Amniotic stem cell (primary cell): ENCODE data around the gene SMAD6.
"Not testable (repeated sequence)": the region's sequence is repeated elsewhere in the genome, so short reads cannot be mapped to it uniquely, and the experiment has no call there.

Source experiments
- DNase-seq: peaks from one replicate; lab custom pipeline; 2025; lab: John Stamatoyannopoulos, UW

The SMAD6 gene

DNA sequence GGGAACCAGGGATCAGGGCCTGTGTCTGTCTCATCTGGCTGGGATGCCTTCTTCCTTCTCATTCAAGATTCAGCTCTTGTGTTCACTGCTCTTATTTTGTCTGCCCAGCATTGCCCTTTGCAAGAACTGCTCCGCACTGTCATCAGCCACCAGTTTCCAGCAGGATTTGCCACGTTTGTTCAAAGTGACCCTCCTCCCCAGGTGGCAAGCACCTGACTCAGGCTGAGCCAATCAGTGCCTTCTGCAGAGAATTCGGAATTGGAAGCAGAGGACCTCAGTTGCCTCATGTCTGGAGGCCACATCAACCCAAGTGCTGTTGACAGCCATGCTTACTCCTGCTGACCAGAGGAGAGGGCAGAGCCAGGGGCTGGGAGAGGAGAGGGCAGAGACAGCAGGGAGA is 124.5 kb downstream of the SMAD6 start:
- DNase-seq: no peak

DNA sequence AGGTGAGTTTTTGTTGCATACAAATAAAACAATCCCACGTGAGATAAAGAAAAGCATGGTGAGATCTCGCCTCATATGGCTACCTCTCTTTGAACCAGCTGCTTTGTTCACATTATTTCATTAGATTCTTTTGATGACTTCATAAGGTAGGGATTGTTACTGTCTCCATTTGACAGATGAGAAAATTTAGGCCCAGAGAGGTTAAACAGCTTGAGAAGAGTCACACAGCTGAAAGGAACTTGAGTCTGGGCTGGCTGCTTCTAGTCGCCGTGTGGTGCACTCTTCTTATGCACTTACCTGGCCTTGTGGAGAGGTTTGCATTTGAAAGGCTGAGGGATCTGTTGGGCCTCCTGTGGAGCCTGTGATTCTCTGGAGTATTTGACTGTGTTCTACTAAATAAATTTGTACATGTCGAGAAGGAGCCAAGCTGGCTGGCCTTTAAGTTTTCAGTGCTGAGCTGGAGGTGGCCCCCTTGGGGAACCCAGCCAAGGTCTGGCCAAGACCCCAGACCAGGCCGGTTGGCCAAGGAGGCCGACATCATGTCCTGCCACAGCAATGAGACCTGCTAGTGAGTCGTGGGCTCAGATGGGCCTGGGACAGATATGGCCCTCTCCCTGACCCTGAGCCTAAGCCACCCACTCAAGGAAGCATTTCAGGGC is 125.1 kb downstream of the SMAD6 start:
- no peak for DNase-seq

DNA sequence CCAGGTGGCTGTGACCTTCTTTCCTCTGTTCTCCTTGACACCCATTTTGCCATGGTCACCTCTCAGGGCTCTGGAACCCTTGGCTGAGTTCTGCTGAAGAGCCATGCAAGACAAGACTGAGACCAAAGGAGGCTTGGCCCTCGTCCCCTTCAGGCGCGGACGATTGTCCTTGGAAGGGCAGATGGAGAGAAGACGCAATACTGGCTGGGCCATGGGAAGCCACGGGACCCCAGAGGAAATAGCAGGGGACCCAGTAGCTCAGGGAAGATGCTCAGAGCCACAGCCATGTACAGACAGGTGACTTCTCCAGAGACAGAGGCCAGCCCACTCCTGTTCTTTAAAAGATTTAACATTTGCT is 125.6 kb downstream of the SMAD6 start:
- no peak for DNase-seq

DNA sequence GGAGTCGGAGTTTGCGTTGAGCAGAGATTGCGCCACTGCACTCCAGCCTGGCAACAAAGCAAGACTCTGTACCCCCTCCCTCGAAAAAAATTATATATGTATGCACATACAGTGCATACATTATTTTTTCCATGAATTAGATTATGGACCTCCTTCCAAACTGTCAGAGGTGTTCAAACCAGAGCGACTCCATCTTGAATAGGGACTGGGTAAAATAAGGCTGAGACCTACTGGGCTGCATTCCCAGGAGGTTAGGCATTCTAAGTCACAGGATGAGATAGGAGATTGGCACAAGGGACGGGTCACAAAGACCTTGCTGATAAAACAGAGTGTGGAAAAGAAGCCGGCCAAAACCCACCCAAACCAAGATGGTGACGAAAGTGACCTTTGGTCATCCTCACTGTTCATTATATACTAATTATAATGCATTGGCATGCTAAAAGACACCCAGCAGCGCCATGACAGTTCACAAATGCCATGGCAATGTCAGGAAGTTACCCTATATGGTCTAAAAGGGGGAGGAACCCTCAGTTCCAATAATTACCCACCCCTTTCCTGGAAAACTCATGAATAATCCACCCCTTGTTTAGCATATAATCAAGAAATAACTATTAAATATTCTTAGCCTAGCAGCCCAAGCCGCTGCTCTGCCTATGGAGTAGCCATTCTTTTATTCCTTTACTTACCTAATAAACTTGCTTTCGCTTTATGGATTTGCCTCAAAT is 126.9 kb downstream of the SMAD6 start:
- DNase-seq: not testable (repeated sequence)

DNA sequence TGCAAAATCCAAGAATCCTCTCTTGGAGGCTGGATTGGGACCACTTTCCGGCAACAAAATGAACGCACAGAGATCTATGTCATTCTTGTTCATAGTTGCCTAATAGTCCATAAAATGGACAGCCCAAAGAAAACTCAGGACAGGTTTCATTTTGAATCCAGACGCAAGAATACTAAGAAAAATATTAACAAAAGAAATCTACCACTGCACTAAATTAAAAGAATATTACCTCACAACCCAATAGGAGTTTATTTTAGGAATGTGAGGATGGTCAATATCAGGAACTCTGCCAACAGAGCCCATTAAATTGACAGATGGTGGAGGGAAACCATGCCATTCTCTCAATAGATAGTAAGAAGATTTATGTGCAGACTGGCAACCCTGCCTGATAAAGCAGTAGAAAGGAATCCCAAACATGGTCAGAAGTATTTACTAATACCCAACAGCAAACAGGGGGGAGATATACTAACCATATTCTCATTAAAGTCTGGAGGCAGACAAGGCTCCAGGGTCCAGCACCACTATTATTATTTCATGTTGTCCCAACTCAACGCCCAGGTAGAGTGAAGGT is 127.6 kb downstream of the SMAD6 start:
- no peak for DNase-seq

DNA sequence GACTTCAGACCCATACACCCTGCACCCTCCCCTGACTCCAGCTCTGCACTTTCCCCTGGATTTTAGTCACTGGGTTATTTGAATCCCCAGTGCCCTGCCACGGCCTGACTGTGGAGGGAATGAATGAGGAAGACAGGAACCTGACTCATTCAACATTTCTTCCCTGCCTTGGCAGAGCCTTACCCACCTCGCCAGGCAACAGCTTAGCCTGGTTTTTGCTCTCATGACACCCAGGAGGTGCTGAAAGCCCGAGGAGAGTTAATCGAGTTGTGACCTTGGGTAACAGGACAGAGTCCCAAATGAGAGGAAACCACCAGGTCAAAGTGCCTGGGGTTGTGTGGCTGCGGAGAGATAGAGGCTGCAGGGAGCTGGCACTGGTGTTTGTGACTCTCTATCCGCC is 128.3 kb downstream of the SMAD6 start:
- peak; percentile 30 for DNase-seq

DNA sequence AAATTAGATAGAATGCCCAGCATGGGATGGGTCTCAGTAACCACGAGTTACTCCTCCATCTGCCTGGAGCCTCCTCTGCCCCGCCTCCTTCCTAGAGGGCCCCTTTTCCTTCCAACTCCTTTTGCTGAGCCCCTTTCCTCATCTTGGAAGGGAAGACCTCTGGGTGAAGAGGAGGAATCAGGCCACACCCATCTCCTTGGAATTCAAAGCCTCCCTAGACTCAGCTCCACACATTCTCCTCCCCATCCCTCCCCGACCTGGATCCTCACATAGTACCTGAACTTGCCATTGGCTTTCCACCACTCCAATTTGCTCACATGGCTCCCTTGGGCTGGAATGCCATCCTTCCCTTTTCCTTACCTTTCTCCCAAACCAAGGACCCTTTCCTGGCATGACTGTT is 128.8 kb downstream of the SMAD6 start:
- no peak for DNase-seq

DNA sequence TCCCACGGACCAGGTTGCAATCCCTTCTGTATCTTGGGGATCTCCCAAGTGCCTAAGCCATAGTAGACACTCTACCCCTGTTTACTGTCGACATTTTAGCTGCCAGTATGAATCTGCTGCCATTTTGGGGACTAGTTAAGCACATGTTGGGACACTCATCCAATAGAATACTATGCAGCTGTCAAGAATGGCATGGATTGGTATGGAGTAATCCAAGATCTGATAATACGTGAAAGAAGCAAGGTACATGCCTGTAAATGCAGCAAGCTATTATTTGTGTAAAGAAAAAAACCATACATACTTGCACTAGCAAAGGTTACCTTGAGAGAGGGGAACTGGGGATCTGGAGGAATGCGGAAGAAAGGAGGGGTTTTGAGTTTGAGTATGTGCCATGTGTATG is 129.3 kb downstream of the SMAD6 start:
- no peak for DNase-seq

DNA sequence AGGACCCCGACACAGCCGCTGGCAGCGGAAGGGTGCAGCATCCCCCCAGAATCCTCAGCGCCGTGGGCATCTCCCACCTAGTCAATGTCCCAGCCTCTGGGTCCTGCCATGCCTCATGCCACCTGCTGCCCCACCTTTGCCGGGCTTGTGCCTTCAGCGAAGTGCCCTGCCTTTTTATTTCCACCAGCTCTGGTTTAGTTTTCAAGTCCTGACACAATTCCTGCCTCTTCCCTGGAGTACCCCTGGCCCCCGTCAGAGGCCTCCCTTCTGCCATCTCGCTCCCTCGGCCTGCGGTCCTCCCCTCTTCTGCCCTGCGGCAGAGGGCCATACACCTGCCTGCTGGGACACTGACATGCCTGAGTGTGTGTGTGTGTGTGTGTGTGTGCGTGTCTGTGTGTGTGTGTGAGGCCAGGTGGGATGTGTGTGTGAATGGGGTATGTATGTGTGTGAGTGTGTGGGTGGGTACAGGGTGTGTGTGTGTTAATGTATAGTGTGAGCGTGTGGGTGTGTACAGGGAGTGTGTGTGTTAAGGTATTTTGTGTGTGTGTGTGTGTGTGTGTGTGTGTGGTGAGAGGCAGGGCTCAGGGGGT is 129.9 kb downstream of the SMAD6 start:
- DNase-seq: no peak
